G401 (cell line): ENCODE measurements around the gene MGMT. TPM values are rescaled to one million over a fixed set of nuclear protein-coding genes. Genes with fewer than 3 reads are reported as not detected.

Experiments used
- DNase-seq: peaks from one replicate; pipeline ENCODE4 v3.0.0-alpha.2; 2015; ENCODE audit warnings: low spot score
- in situ Hi-C: cut with HindIII; loops from 2 replicates; pipeline ENCODE4 v1.10.0; 2016; ENCODE audit warnings: low sequenced_read_pairs, mixed read lengths
- total RNA-seq: library from RNA; depleted of rRNA; stranded (reverse); fragments of >200 nt; shearing (Covaris generic); gene quantifications from 2 replicates; pipeline ENCODE4 v1.2.3, GENCODE V29; 2014

Gene MGMT
- total RNA-seq, 1 experiment from 2014 or later: 60.3 TPM

DNA sequence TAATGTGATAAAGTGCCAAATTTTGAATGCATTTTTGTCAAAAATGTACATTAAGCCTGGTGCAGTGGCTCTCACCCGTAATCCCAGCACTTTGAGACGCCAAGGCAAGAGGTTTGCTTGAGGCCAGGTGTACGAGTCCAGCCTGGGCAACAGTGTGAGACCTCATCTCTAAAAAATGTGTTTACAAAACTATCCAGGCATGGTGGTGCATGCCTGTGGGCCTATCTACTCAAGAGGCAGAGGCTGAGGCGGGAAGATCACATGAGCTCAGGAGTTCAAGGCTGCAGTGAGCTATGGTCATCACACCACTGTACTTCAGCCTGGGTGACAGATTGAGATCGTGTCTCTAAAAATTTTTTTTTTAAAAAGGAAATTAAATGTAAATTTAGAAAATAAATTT, 18.5 kb upstream of the MGMT start:
- no peak for DNase-seq
- in situ Hi-C loops: no loop called here

- in situ Hi-C loops: no loop called here
These were observed 17.1 kb upstream of the MGMT start for GRCh38 chr10:129449893-129450292.

GRCh38 chr10:129450391-129450790, 16.6 kb upstream of the MGMT start:
- DNase-seq: no peak
- in situ Hi-C loops: no loop called here

More at GRCh38 chr10:129449893-129450292, 17.1 kb upstream of the MGMT start:
- DNase-seq: no peak

DNA sequence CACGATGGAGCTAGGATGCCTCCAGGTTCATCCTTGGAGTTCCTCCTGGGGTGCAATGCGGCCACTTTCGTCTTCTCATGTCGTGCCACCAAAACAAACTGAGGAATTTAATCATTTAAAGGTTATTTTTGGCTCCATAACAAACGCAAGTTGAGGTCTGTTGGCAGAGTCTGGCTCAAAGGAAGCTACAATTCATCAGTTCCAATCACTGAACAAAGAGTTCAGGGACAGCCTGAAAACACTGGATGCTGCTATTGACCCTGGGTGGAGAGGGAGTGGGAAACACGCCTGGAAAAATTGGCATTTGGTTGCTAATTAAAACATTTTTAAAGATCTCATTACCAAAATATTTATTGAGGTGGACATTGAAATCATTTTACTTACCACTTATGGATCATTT, 11.4 kb upstream of the MGMT start:
- in situ Hi-C loops: no loop called here
- DNase-seq: no peak

DNA sequence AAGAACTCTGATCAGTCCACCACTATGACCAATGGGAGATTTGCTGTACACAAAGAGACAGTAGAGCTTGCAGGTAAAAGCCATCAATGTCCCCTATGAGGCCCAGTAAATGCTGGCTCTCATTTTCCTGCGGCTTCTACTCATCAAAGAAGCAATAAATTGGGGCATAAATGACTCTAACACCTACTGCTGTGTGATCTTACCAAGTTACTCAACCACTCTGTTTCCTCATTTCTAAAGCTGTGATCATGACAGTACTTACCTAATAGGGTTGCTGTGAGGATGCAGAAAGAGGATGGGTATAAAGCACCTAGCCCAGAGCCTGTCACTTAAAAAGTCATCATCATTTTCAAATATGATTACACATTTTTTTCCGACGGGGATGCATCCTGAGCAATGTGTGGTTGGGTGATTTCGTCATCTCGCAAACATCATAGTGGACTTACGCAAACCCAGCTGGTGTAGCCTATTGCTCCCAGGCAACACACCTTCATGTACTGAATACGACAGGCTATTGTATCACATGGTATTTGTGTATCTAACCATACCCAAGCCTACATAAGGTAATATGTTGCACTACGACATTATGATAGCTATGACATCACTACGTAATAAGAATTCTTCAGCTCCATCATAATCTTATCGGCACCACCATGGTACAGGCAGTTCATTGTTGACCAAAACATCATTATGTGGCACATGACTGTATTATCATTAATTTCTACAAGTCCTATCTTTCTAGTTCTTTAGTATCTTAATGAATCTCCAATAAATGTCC, 7.1 kb upstream of the MGMT start:
- in situ Hi-C loops: no loop called here

GRCh38 chr10:129462257-129462795, 4.7 kb upstream of the MGMT start:
- in situ Hi-C loops: no loop called here
- no peak for DNase-seq

More for the DNA sequence above, 7.1 kb upstream of the MGMT start:
- DNase-seq: no peak

GRCh38 chr10:129464251-129464650, 2.8 kb upstream of the MGMT start:
- in situ Hi-C loops: no loop called here

DNA sequence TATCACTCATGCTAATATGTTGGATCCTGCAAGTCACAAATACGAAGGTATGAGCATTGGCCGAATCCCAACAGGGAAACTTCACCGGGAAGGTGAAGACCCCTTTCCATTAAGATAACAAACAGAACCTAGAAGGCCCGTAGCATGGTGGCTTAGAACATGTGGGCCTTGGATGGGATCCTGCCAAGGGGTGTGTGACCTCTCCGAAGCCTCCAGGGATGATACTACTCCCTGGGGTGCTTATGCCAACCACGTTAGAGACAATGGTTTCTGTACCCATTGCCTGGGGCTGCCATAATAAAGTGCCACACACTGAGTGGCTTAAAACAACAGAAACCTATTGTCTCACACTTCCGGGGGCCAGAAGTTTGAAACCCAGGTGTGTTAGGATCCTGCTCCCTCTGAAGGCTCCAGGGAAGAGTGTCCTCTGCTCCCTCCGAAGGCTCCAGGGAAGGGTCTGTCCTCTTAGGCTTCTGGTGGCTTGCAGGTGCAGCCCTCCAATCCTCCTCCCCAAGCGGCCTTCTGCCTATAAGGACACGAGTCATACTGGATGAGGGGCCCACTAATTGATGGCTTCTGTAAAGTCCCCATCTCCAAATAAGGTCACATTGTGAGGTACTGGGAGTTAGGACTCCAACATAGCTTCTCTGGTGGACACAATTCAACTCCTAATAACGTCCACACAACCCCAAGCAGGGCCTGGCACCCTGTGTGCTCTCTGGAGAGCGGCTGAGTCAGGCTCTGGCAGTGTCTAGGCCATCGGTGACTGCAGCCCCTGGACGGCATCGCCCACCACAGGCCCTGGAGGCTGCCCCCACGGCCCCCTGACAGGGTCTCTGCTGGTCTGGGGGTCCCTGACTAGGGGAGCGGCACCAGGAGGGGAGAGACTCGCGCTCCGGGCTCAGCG, 992 bp upstream of the MGMT start:
- DNase-seq: no peak
- in situ Hi-C loops: no loop called here

More at GRCh38 chr10:129464251-129464650, 2.8 kb upstream of the MGMT start:
- DNase-seq: no peak

DNA sequence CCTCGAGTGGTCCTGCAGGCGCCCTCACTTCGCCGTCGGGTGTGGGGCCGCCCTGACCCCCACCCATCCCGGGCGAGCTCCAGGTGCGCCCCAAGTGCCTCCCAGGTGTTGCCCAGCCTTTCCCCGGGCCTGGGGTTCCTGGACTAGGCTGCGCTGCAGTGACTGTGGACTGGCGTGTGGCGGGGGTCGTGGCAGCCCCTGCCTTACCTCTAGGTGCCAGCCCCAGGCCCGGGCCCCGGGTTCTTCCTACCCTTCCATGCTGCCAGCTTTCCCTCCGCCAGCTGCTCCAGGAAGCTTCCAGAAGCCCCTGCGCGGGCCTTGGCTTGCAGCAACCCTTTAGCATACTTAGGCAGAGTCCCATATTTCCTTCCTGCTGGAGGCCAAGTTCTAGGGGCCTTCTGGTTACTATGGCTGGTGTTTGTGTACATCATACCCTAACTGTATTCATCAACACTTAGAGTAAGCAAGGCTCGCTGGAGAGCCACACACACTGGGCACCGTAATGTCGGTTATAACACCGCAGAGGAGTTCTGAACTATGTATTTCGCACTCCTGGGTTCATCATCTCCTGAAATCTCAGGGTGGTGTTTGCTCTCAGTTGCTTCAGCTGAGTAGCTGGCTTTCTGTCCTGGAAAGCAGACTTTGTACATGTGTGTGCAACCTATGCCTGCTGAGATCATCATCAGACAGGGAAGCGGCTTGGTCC, 471 bp downstream of the MGMT start:
- in situ Hi-C loops: no loop called here
- peak; percentile 60 for DNase-seq

DNA sequence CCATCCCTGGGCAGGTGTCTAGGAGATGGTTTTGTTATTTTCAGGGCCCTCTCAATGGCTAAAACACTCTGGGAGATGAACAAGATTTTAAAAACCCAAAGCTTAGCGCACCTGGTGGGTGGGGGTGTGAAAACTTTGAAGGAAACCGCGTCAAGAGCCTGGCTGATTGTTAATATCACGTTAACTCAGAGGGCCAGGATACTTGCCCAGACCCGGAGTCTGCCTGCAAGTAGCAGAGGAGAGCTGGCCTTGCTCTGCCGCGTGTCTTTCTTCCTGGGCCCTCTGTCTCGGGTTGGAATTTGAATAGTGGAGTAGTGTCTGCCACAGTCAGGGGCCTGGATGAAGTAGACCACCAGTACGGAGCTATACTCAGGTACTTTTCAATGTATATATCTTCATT, 1.1 kb downstream of the MGMT start:
- DNase-seq: no peak
- in situ Hi-C loops: no loop called here

DNA sequence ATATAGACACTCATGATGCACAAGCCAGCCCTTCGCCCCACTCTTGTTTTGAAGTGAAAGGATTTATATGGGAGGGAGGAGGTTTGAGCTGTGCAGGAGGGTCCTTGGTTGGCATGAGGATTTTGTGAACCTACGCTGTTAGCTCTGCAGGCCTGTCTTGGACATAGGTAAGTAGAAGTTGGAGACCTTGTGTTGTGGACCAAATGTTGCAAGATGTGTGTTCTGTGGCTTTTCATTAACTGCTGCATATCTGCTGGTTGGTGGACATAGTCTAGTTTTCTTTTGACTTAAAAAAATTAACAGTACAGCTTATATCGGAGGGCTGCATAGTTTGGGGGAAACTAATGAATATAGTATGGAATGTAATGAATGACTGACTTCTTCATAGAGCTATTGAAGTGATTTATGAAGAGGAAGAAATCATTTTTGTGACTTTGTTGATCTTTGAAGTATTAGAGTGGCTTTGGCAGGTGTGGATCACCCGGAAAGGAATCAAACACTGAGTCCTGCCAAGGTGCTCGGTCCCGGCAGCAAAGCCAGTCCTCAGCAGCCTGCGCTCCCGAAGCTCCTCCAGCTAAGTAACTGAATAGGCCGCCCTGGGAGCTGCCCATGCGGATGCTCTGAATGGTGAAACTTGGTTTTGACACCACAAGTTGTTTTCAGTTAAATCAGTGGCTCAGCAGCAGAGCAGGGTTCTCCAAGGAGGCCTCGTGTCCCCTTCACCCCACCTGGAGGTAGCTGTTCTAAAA, 3.2 kb downstream of the MGMT start:
- DNase-seq: no peak
- in situ Hi-C loops: no loop called here

DNA sequence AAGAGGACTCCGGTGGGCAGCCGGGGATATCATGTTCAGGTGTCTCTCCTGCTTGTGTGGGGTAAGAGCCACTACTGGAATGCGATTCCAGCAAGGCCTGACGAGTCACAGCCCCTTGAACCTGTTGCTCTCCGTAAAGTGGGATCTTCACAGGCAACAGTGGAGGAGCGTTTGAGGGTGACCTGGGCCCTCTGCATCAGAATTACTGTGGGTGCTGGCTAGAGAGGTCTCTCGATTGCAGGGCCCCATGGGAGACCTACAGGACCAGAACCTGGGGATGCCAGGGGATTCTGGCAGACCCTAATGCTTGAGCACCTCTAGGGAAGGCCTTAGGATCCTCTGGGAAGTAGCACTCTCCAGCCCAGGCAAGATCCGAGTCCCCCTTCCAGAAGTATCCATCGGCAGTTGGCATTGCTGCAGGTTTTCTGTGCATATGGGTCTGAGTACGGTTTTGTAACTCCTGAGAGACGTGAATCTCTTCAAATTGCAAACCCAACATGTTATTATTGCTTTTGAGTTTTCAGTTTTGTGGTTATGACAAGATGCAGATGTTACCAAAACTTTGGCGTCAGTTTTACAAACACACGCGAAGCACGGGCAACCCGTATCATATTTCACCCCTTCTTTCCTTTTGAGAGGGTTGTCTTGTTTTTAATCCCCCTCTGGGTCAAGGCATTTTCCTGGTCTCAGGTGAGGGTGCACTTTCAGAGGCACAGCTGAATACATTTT, 4.6 kb downstream of the MGMT start:
- DNase-seq: no peak

DNA sequence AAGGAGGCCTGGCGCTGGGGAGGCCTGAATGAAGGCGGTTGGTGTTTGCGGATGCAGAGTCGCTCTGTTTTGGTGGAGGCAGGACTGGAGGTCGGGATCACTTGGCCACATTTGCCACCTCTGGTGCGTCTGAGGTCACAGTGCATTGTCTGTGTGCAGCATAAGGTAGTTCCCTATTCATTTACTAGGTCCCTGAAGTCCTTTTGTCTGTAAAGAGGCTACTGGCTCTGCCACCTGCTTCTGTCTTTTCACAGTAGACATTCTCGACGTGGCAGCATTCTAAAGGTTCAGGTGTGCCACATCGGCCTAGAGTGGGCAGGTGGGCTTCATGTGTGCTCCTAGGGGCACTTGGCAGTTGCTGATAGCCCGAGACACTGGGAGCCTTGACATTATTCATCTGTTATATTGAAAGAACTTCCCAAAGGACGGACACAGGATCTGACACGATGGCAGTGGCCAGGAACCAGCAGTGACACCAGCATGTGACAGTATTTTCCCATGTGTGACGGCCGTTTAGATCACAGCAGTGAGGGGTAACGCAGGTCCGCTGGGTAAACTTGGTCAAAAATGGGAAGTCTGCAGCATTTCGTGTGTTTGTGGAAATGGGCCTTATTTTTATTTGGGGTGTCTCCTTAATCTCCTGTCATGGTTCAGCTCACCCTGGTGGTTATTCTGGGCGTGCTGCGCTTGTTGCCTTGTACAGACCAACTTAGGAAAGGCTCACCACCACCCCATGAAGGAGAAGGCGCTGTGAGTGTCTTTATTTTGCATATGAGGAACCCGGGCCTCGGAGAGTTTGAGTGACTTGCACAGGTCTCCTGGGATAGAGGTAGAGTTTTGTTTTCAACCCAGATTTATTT, 5.9 kb downstream of the MGMT start:
- in situ Hi-C loops: no loop called here
- no peak for DNase-seq

More for the DNA sequence above, 4.6 kb downstream of the MGMT start:
- in situ Hi-C loops: no loop called here

GRCh38 chr10:129474642-129475041, 7.6 kb downstream of the MGMT start:
- DNase-seq: no peak
- in situ Hi-C loops: no loop called here

DNA sequence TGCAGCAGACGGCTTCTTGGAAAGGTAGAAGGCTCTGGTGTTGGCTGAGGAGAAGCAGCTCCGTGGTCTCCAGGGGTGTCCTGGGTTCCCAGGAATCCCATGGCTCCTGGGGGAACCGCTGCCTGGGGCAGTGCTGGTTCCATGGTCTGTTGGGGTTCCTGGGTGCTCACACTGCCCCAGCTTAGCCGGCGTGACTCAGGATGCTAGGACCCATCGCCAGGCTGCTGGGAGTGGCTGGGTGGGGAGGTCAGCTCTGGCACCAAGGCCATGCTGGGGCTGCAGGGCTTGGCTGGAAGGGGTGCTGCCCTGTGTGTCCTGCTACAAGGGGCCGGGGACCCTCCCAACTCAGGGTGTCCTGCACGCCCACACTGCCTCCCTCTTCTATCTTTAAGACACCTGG, 9.4 kb downstream of the MGMT start:
- in situ Hi-C loops: no loop called here
- no peak for DNase-seq

- no peak for DNase-seq
- in situ Hi-C loops: no loop called here
These were observed 10.0 kb downstream of the MGMT start for GRCh38 chr10:129477051-129477450.

DNA sequence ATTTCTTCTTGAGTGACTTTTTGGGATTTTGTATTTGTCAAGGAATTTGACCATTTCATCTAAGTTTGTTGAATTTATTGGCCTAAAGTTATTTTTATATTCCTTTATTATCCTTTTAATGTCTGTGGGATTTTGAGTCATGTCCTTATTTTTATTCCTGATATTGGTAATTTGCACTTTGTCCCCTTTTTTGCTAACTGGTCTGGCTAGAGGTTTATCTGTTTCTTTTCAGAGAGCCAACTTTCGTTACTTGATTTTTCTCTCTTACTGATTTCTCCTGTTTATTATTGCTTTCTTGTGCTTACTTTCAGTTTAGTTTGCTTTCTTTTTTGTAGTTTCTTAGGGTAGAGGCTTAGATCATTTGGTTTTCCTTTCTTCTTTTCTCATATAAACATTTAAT, 14.6 kb downstream of the MGMT start:
- in situ Hi-C loops: no loop called here
- DNase-seq: no peak
